Dermis microvascular lymphatic vessel endothelial cell (primary cell): ENCODE results near the gene EPB41L4B. TPM values are rescaled to one million over a fixed set of nuclear protein-coding genes. Genes with fewer than 3 reads are reported as not detected.
A peak's percentile ranks its signal among the peaks of the same experiment; 100 is the strongest.

Experiments used
- DNase-seq, 2 donors: peaks; one replicate each; pipeline versions ENCODE4 v3.0.0 to v3.0.0-alpha.2; 2010; ENCODE audit warnings: low read depth in 2 of 2
- total RNA-seq: library from RNA; depleted of rRNA; stranded (reverse); fragments of >200 nt; gene quantifications from 2 replicates; pipeline ENCODE4 v1.2.1, GENCODE V29; 2014

Gene EPB41L4B
- total RNA-seq, 1 donor from 2014 or later, result 0.39 TPM

- DNase-seq, result no peak
Measured at GRCh38 chr9:109321727-109322126, 868 bp upstream of the EPB41L4B start.

GRCh38 chr9:109320331-109320741 is 523 bp downstream of the EPB41L4B start:
- peak in 1 of 2 donors; percentile 28 for DNase-seq

GRCh38 chr9:109319626-109320241 is 1.1 kb downstream of the EPB41L4B start:
- DNase-seq, result no peak

- no peak for DNase-seq
Measured at GRCh38 chr9:109319017-109319625, 1.7 kb downstream of the EPB41L4B start.

DNA sequence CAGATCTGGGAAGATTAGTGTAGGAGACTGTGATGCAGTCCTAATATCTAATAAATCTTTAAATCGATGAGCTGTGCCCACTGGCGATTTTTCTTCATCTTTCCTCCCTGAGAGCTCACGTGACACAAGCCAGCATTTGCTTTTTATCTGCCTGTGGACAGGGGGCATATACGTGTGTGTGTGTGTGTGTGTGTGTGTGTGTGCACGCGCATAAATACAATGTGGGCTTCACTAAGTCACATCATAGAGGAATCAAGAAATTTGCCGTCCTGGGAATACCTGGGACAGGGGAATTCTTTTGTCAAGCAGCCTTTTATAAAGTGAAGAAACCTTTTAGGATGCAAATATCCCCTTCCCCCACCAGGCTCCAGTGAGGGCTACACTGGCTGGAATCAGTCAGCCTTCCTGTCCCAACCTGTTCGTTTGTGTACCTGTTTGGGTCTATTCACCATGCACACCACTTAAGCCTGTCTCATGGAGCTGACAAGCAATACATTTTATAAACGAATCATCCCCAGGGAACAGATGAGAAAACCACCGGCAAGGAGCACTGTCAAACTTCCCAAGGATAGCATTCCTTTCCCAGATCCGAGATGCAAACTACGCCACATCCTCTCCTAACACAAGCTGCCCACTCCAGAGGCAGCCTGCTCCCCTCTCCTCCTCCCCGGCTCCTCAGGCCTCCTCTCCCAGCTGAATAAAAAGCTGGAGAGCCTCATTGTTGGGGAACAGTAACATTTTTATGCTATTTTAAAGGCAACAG is 2.7 kb downstream of the EPB41L4B start:
- no peak for DNase-seq

GRCh38 chr9:109317311-109317978 is 3.4 kb downstream of the EPB41L4B start:
- no peak for DNase-seq

DNA sequence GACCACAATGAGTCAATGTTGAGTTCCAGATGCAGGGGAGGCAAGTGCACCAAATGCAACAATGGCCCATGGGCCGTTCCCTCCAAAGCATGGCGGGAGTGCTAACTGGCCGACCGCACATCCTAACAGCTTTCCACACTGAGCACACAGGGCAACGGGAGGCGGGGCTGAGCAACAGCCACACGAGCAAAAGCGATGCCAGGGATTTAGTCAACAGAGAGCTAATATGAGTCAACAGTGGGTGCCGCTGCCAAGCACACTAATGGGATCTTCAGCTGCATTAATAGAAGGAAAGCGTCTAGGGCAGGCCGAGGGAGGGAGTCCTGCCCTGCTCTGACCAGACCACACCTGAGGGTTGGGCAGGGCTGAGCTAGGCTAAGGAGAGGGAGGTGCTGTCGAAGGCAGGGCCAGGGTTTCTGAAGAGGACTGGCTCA is 4.6 kb downstream of the EPB41L4B start:
- DNase-seq, result no peak

DNA sequence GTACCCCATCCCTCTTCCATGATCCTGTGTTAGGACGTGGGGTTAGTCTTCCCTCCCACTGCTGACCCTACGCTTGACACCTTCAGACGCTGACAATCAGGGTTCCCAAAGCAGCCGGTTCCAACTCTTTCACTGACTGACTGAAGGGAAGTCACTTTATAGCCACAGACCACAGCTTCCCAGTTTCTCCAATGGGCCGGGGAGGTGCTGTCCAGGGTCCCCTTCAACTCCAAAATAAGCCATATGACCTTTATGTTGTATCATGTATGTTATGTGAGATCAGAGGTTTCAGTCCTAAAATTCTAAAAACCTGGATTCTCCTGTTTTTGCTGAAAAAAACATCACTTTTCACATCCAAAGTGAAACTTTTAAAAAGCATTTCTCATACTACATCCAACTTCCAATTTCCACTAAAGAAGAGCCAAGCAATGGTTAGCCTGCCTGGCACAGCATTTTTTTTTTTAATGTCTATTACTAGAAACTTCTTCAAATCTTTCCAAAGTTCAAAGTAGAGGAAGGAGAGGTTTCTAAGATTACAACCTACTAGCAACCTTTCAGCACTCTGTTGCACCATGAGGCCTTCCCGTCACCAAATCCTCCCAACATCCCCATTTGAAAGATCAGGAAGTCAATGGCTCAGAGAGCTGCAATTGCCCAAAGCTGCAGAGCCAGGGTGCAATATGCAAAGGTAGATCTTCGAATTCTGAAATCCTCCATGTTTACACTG is 5.2 kb downstream of the EPB41L4B start:
- DNase-seq, result no peak

- DNase-seq, result no peak
Measured at GRCh38 chr9:109314011-109314531, 6.8 kb downstream of the EPB41L4B start.

DNA sequence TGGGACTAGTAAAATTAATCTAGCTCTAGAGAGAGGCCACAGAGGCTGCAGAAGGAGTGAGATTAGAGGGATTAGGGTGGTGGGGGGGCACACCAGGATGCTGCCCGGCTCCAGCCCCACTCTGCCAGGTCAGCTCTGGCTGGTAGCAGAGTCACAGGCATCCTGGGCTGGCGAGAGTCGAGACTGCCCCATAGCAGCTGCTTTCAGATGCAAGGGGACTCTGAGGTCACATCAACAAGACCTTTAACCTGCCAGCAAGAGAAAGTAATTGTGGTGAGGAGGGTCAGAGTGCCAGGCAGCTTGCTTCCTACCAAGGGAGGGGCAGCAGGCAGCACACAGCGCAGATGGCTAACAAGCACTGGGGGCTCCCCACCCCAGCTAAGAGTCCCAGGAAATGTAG is 7.5 kb downstream of the EPB41L4B start:
- DNase-seq, result no peak

- DNase-seq, result no peak
Measured at GRCh38 chr9:109312783-109313182, 8.1 kb downstream of the EPB41L4B start.

GRCh38 chr9:109311731-109312130 is 9.1 kb downstream of the EPB41L4B start:
- no peak for DNase-seq

DNA sequence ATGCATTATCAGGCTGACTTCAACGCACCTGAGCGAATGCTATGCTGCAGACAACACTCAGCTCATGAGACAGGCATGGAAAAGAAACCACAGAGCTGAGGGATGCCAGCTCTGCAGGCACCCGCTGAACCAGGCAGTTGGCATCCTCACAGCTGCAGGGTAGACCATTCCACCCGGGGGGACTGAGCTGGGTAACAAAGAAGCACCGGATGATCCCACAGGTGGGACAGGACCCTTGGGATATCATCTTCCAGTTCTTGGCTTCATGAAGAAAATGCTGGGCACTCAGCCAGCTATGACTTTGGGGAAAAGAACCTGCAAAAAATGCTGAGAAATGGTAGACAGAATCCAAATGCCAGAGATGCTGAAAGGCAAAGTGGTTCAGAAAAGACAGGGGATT is 9.6 kb downstream of the EPB41L4B start:
- no peak for DNase-seq

DNA sequence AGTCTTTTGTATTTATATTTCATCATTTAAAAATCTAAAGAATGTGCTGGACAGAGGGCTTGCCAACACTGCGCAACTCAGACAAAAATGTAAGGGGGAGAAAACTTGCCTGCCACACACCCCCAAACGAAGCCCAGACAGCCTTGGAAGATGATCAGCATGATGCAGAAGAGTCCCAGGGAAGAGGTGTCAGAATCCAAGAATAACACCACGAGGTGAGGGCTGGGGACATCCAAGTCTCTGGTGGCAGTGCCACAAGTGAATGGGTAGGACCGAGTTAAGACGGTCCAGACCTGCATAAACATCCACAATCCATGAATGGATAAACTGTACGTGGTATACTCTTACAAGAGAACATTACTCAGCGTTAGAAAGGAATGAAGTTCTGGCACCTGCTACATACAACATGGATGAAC is 10.4 kb downstream of the EPB41L4B start:
- DNase-seq, result no peak

GRCh38 chr9:109309282-109309681 is 11.6 kb downstream of the EPB41L4B start:
- DNase-seq, result no peak

DNA sequence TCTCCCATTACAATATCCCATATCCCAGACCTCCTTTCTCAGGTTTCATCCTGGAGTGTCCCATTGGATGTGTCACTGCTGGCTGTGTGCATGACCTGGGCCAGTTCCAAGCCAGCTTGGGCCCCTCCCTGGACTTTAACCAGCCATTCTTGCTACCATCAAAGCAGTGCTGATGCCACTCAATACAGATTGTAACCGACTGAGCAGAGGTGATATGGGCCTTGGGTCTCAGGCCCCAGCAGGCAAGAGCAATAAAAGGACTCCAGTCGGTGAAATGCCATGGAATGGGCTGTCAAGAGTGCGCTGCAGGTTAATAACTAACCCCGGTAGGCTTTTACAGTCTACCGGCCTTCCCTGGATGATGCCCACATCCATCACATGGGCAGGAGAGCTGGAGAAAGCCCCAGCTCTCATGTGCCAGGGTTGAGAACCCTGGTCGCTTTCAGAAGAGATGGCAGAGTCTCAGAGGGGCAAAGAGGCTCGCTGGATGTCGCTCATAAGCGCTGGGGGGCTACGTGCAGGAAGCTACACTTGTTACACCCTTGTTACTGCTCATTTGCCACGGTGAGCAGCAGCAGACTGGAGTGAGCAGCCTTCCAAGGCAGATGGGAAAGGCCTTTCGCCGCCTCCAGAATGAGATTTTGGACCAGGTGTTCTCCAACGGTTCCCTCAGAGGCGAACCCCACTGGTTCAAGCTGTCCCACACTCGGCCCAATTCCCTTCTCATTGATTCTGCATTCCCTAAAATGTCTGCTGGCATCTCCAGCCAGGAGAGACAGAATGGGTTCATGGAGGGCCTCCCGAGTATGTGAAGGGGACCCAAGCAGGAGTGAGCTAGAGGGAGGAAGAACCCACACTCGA is 13.2 kb downstream of the EPB41L4B start:
- DNase-seq, result no peak

DNA sequence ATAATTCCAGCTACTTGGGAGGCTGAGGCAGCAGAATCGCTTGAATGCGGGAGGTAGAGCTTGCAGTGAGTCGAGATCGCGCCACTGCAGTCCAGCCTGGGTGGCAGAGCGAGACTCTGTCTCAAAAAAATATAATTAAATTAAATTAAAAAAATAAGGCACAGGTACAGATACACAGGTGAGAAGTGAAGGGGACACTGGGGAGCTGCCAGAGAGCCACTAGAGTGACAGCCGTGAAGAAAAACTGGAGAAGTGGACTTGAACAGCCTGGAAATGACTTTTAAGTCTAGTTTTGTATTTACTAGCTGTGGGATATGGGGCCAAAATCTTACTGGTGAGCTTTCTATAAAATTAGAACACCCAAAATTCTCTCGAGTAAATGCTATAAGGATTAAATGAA is 15.1 kb downstream of the EPB41L4B start:
- no peak for DNase-seq

DNA sequence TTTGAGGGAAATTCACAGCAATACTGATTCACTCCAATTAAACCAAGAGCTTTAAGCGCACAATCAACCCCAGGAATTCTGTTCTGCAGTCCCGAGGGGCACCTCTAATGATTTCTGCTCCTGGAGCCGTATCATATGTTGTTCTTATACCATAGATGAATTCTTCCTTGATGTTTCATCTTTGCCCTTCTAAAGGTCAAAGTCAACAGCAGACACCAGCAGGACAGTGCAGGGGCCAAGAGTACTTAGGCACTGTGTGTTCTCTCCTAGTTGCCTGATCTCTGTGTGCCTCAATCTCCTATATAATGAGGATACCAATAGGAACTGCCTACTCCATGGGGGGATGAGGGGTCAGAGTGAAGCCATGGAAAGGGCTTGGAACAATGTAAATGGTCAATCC is 16.5 kb downstream of the EPB41L4B start:
- no peak for DNase-seq

- DNase-seq, result no peak
Measured at GRCh38 chr9:109303900-109304299, 17.0 kb downstream of the EPB41L4B start.

GRCh38 chr9:109302606-109303005 is 18.3 kb downstream of the EPB41L4B start:
- no peak for DNase-seq
